KMS-11 (cell line): ENCODE measurements around the gene CAMK2D.

Source experiments
- H2AFZ ChIP-seq: fragments of 200-600 bp; sonication (generic); 2 replicates; pipeline ENCODE4 v1.6.1; 2016; ENCODE audit warnings: antibody characterized with exemption, mixed run types, low read depth
- H3K27ac ChIP-seq: fragments of 200-600 bp; sonication (generic); 2 replicates; pipeline ENCODE4 v1.6.1; 2016; ENCODE audit warnings: mild to moderate bottlenecking, mixed run types
- H3K27me3 ChIP-seq: fragments of 200-600 bp; sonication (generic); 2 replicates; pipeline ENCODE4 v1.6.1; 2017; ENCODE audit warnings: mild to moderate bottlenecking, low read depth, mixed run types, moderate library complexity; ENCODE audit not compliant: insufficient read depth
- H3K36me3 ChIP-seq: fragments of 200-600 bp; sonication (generic); 2 replicates; pipeline ENCODE4 v1.6.1; 2017; ENCODE audit warnings: mild to moderate bottlenecking, mixed run types; ENCODE audit not compliant: insufficient read depth
- H3K4me1 ChIP-seq: fragments of 200-600 bp; sonication (generic); 2 replicates; pipeline ENCODE4 v1.6.1; 2016; ENCODE audit warnings: mild to moderate bottlenecking, low read depth, mixed run types; ENCODE audit not compliant: poor library complexity, severe bottlenecking
- H3K4me2 ChIP-seq: fragments of 200-600 bp; sonication (generic); 2 replicates; pipeline ENCODE4 v1.7.0; 2016; ENCODE audit warnings: mild to moderate bottlenecking, mixed run types
- H3K4me3 ChIP-seq: fragments of 200-600 bp; sonication (generic); IDR thresholded peaks from 2 replicates; pipeline ENCODE4 v1.6.1; 2017; ENCODE audit warnings: low read depth, low read length, mixed read lengths; ENCODE audit not compliant: insufficient read depth
- H3K79me2 ChIP-seq: fragments of 200-600 bp; sonication (generic); 2 replicates; pipeline ENCODE4 v1.6.1; 2016; ENCODE audit warnings: low read depth, mixed run types; ENCODE audit not compliant: insufficient read depth
- H3K9ac ChIP-seq: fragments of 200-600 bp; sonication (generic); 2 replicates; pipeline ENCODE4 v1.6.1; 2016; ENCODE audit warnings: mild to moderate bottlenecking, mixed run types
- H4K20me1 ChIP-seq: fragments of 200-600 bp; sonication (generic); 2 replicates; pipeline ENCODE4 v1.6.1; 2016; ENCODE audit warnings: mild to moderate bottlenecking, mixed run types; ENCODE audit not compliant: insufficient read depth
- CTCF ChIP-seq: fragments of 200-600 bp; sonication (generic); conservative IDR thresholded peaks from 2 replicates; pipeline ENCODE4 v1.6.1; 2017; ENCODE audit warnings: low read depth, mild to moderate bottlenecking, antibody characterized with exemption, low read length, moderate library complexity, mixed read lengths

The CAMK2D gene

GRCh38 chr4:113757486-113757885, 4.1 kb downstream of the CAMK2D start:
- Histone ChIP-seq H3K79me2 (peaks cover 18% of the 10 kb centered on the region; the same call in 1 of the 2 replicates), H4K20me1 (no peaks in the 10 kb centered on the region), H3K27me3 (no peaks in the 10 kb centered on the region), H2AFZ (no peak overlapping the region), H3K27ac (no peak overlapping the region), H3K4me3 (no peak overlapping the region), H3K9ac (no peak overlapping the region), H3K36me3 (no peaks in the 10 kb centered on the region), H3K4me1 (peaks cover 27% of the 10 kb centered on the region), H3K4me2 (no peak overlapping the region)
- no peak for TF ChIP-seq CTCF

GRCh38 chr4:113756005-113756410, 5.5 kb downstream of the CAMK2D start:
- H3K4me2 ChIP-seq: no peak overlapping the region
- H4K20me1 ChIP-seq: no peaks in the 10 kb centered on the region
- H2AFZ ChIP-seq: no peak overlapping the region
- no peaks in the 10 kb centered on the region for H3K36me3 ChIP-seq
- no peaks in the 10 kb centered on the region for H3K27me3 ChIP-seq
- no peak overlapping the region for H3K27ac ChIP-seq
- no peak for TF ChIP-seq CTCF
- H3K4me1 ChIP-seq: peaks cover 27% of the 10 kb centered on the region
- no peak overlapping the region for H3K4me3 ChIP-seq
- no peak overlapping the region for H3K9ac ChIP-seq
- peaks cover 18% of the 10 kb centered on the region; the same call in 1 of the 2 replicates for H3K79me2 ChIP-seq

- TF ChIP-seq CTCF: no peak
- Histone ChIP-seq H3K36me3 (no peaks in the 10 kb centered on the region), H4K20me1 (no peaks in the 10 kb centered on the region), H2AFZ (no peak overlapping the region), H3K4me2 (no peak overlapping the region), H3K4me3 (no peak overlapping the region), H3K9ac (no peak overlapping the region), H3K4me1 (peaks cover 3% of the 10 kb centered on the region), H3K27me3 (no peaks in the 10 kb centered on the region), H3K79me2 (no peaks in the 10 kb centered on the region), H3K27ac (no peak overlapping the region)
These were observed 10.8 kb downstream of the CAMK2D start for GRCh38 chr4:113750734-113751133.

- TF ChIP-seq CTCF: no peak
- Histone ChIP-seq H3K4me3 (no peak overlapping the region), H3K27ac (no peak overlapping the region), H4K20me1 (no peaks in the 10 kb centered on the region), H3K4me2 (no peak overlapping the region), H3K27me3 (no peaks in the 10 kb centered on the region), H2AFZ (no peak overlapping the region), H3K36me3 (no peaks in the 10 kb centered on the region), H3K9ac (no peak overlapping the region), H3K4me1 (peaks cover 2% of the 10 kb centered on the region), H3K79me2 (no peaks in the 10 kb centered on the region)
These were observed 11.2 kb downstream of the CAMK2D start for GRCh38 chr4:113750296-113750695.

- TF ChIP-seq CTCF: no peak
- Histone ChIP-seq H3K9ac (no peak overlapping the region), H3K4me3 (no peak overlapping the region), H3K36me3 (no peaks in the 10 kb centered on the region), H2AFZ (no peak overlapping the region), H3K27me3 (no peaks in the 10 kb centered on the region), H3K4me2 (no peak overlapping the region), H4K20me1 (no peaks in the 10 kb centered on the region), H3K79me2 (no peaks in the 10 kb centered on the region), H3K27ac (no peak overlapping the region), H3K4me1 (peaks cover 11% of the 10 kb centered on the region)
These were observed 12.4 kb downstream of the CAMK2D start for GRCh38 chr4:113749178-113749577.
